ENCODE data around the gene WNT10A. TPM values are rescaled to one million over a fixed set of nuclear protein-coding genes. Genes with fewer than 3 reads are reported as not detected.
A peak's percentile ranks its signal among the peaks of the same experiment; 100 is the strongest.

WNT10A gene
- total RNA-seq, 4 donors from 2014 or later, result 14.3 to 20.7 (median 16.3) TPM

DNA sequence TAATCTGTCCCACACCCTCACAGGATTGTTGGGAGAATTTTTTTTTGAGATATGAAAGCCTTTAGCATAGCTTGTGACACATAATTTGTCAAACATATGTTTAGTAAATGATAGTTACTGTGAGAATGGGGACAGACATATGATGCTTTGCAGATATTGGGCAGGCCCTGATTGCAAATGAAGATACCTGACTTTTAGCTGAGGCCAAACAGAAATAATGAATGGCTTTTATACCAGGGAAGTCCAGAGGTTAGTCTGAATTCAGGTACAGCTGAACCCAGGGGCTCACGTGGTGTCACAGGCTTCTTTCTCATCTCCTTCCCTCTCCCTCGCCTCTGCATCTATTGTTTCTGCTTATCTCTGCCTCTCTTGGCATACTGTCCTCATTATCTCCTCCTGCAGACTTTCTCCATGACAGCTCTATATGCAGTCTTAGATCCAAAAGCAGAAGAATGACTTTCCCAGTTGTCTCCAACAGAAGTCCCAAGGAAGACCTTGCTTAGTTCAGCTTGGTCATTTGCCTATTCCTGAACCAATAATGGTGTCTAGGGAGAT lies 4.9 kb upstream of the WNT10A start:
- 62% methylated on average over 2 of the region's 2 CpGs for WGBS

GRCh38 chr2:218876562-218877219 lies 4.0 kb upstream of the WNT10A start:
- WGBS, result 0% methylated on average over 3 of the region's 3 CpGs
- H3K9me3 ChIP-seq, result no peaks in the 10 kb centered on the region
- H3K36me3 ChIP-seq, result no peaks in the 10 kb centered on the region
- TF ChIP-seq CTCF (IDR thresholded peaks at IDR 0.05) (peak; percentile 92 to 98), POLR2A (IDR thresholded peaks at IDR 0.05) (no peak), EP300 (IDR thresholded peaks at IDR 0.05) (no peak)
- no peak for DNase-seq (ENCODE audit: low spot score in 2 of 2)
- H3K4me3 ChIP-seq, result no peak overlapping the region
- H3K4me1 ChIP-seq, result peaks cover 29% of the 10 kb centered on the region
- peaks cover 83% of the 10 kb centered on the region for H3K27me3 ChIP-seq
- no peak overlapping the region for H3K27ac ChIP-seq

More for the DNA sequence above, 4.9 kb upstream of the WNT10A start:
- no peak for TF ChIP-seq POLR2A (IDR thresholded peaks at IDR 0.05)
- no peak for TF ChIP-seq POLR2AphosphoS5 (IDR thresholded peaks at IDR 0.05)
- no peak for TF ChIP-seq CTCF (IDR thresholded peaks at IDR 0.05)
- no peak for TF ChIP-seq EP300 (IDR thresholded peaks at IDR 0.05)
- Histone ChIP-seq H3K9me3 (no peaks in the 10 kb centered on the region), H3K4me3 (no peak overlapping the region), H3K27ac (no peak overlapping the region), H3K27me3 (peaks cover 83% of the 10 kb centered on the region), H3K36me3 (no peaks in the 10 kb centered on the region), H3K4me1 (peaks cover 32% of the 10 kb centered on the region)
- no peak for DNase-seq (ENCODE audit: low spot score in 2 of 2)

- no peak overlapping the region for H3K27ac ChIP-seq
- H3K27me3 ChIP-seq, result peaks cover 82% of the 10 kb centered on the region
- peaks cover 28% of the 10 kb centered on the region for H3K4me1 ChIP-seq
- H3K9me3 ChIP-seq, result no peaks in the 10 kb centered on the region
- TF ChIP-seq EP300 (IDR thresholded peaks at IDR 0.05), result no peak
- no peak for TF ChIP-seq CTCF (IDR thresholded peaks at IDR 0.05)
- TF ChIP-seq POLR2A (IDR thresholded peaks at IDR 0.05), result no peak
- no peak for TF ChIP-seq POLR2AphosphoS5 (IDR thresholded peaks at IDR 0.05)
- no peak for DNase-seq (ENCODE audit: low spot score in 2 of 2)
- 74% methylated on average over 5 of the region's 6 CpGs for WGBS
- H3K4me3 ChIP-seq, result no peak overlapping the region
- no peaks in the 10 kb centered on the region for H3K36me3 ChIP-seq
These were observed 3.3 kb upstream of the WNT10A start for GRCh38 chr2:218877331-218877730.

DNA sequence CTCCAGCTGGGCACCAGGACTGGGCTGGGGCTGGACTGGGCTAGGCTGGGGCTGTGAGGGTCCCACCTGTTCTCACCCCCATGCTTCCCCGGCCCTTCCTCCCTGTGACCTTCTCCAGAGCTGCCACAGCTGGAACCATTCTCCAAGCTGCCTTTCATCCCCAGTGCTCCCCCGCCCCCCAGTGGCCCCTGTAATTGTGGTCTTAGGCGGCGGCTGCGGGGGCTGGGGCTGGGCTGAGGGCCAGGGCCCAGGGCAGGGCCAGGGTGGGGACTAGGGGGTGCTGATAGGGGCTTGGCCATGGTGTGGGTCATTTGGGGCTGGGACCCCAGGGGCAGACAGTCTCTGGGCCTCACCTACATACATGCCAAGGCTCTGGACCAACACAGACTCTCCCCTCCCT lies 2.8 kb upstream of the WNT10A start:
- no peak for TF ChIP-seq POLR2AphosphoS5 (IDR thresholded peaks at IDR 0.05)
- TF ChIP-seq POLR2A (IDR thresholded peaks at IDR 0.05), result no peak
- TF ChIP-seq EP300 (IDR thresholded peaks at IDR 0.05), result no peak
- TF ChIP-seq CTCF (IDR thresholded peaks at IDR 0.05), result no peak
- H3K27me3 ChIP-seq, result peaks cover 76% of the 10 kb centered on the region
- H3K9me3 ChIP-seq, result no peaks in the 10 kb centered on the region
- no peak overlapping the region for H3K27ac ChIP-seq
- 57% methylated on average over 1 of the region's 5 CpGs for WGBS
- H3K36me3 ChIP-seq, result no peaks in the 10 kb centered on the region
- DNase-seq (ENCODE audit: low spot score in 2 of 2), result no peak
- peaks cover 34% of the 10 kb centered on the region for H3K4me1 ChIP-seq
- H3K4me3 ChIP-seq, result no peak overlapping the region

GRCh38 chr2:218878486-218878885 lies 2.2 kb upstream of the WNT10A start:
- DNase-seq (ENCODE audit: low spot score in 2 of 2), result no peak
- no peaks in the 10 kb centered on the region for H3K36me3 ChIP-seq
- no peak overlapping the region for H3K4me3 ChIP-seq
- TF ChIP-seq POLR2A (IDR thresholded peaks at IDR 0.05) (no peak), POLR2AphosphoS5 (IDR thresholded peaks at IDR 0.05) (no peak), EP300 (IDR thresholded peaks at IDR 0.05) (no peak), CTCF (IDR thresholded peaks at IDR 0.05) (no peak)
- 88% methylated on average over 6 of the region's 6 CpGs for WGBS
- no peaks in the 10 kb centered on the region for H3K9me3 ChIP-seq
- H3K27ac ChIP-seq, result no peak overlapping the region
- H3K27me3 ChIP-seq, result peaks cover 70% of the 10 kb centered on the region
- H3K4me1 ChIP-seq, result peaks cover 40% of the 10 kb centered on the region

All from suprapubic skin (tissue), 4 donors.